ENCODE results near the gene MACROH2A2. TPM values are rescaled to one million over a fixed set of nuclear protein-coding genes. Genes with fewer than 3 reads are reported as not detected.

MACROH2A2 gene
- total RNA-seq, 1 experiment from 2014 or later, result 11.3 TPM

DNA sequence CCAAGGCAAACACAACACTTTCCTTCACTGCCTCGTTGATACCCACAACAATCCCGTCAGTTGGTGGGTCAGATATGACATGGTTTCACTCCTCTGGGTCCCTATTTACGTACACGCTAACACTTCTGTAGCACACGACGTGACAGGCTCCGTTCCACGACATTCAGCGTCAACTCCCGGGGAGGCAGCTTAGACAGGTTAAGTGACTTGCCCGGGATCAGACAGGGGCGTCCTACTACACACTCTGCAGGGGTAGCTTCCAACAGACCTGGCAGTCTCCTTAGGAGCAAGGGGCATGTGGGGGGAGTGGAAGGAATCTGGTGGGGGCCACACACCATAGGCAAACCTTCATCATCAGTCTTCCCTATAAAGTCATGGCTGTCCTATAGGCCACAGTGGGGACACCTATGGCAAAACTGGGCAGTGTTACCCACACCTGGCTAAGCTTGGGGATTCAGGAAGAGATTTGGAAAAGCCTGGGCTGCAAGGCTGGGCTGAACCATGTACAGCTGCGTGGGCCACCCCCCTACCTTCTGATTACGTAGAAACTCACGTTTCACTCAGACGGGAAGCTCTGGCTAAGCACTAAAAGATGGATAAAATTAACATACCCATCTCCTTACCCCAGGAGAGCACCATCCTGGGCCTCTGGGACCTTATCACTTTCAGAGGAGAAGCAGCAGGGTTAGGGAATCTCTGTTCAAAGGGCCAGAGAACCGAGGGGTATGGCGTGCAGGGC, 91.9 kb downstream of the MACROH2A2 start:
- Histone ChIP-seq H2AFZ (ENCODE audit: low read length) (no peak overlapping the region), H3K4ac (ENCODE audit: low read depth, low read length) (no peak overlapping the region), H3K9ac (ENCODE audit: extremely low read depth, insufficient read length, low read length) (no peak overlapping the region), H4K5ac (ENCODE audit: insufficient read length, low read depth, low read length) (no peak overlapping the region), H3K79me2 (ENCODE audit: insufficient read depth, low read length) (no peaks in the 10 kb centered on the region), H4K20me1 (ENCODE audit: control insufficient read depth, insufficient read depth, insufficient read length) (no peaks in the 10 kb centered on the region), H2BK120ac (ENCODE audit: low read depth, low read length, poor library complexity, severe bottlenecking) (no peak overlapping the region), H3K4me1 (ENCODE audit: insufficient read depth, low read length) (0 out of 2 replicates have a peak, but pooled peaks cover 3% of the 10 kb centered on the region), H2BK20ac (ENCODE audit: low read depth, low read length, poor library complexity, severe bottlenecking) (no peak overlapping the region), H3K9me3 (ENCODE audit: control insufficient read depth, low read depth, low read length) (no peaks in the 10 kb centered on the region), H2BK5ac (ENCODE audit: insufficient read length, low read length) (no peak overlapping the region), H3K27me3 (ENCODE audit: insufficient read depth, low read length) (no peaks in the 10 kb centered on the region), H3K56ac (ENCODE audit: insufficient read length, low read depth, low read length) (no peak overlapping the region), H3K23me2 (ENCODE audit: insufficient read length, low read depth, low read length, poor library complexity, severe bottlenecking) (peaks cover 14% of the 10 kb centered on the region), H4K8ac (replicated peaks; ENCODE audit: insufficient read length, low read depth, low read length) (no peak overlapping the region), H2AK5ac (ENCODE audit: insufficient read length, low read length) (no peak overlapping the region), H2BK12ac (ENCODE audit: insufficient read length, low read depth, low read length) (no peak overlapping the region), H3K79me1 (ENCODE audit: insufficient read depth, low read depth, low read length, poor library complexity, severe bottlenecking) (no peaks in the 10 kb centered on the region), H3K4me2 (ENCODE audit: insufficient read depth, insufficient read length, low read length) (peak overlapping the region; percentile 47), H3T11ph (ENCODE audit: low read length) (no peak overlapping the region), H3K14ac (ENCODE audit: insufficient read depth, low read length) (no peak overlapping the region), H4K91ac (ENCODE audit: insufficient read length, low read depth, low read length) (no peak overlapping the region), H3K27ac (ENCODE audit: insufficient read length, low read depth, low read length) (no peak overlapping the region), H2BK15ac (ENCODE audit: low read depth, low read length) (no peak overlapping the region), H3K18ac (ENCODE audit: insufficient read length, low read depth, low read length) (no peak overlapping the region), H3K23ac (ENCODE audit: insufficient read length, low read depth, low read length) (no peak overlapping the region)
- no peaks in the 10 kb centered on the region for H3K27me3 Mint-ChIP-seq (ENCODE audit: low read depth)
- TF ChIP-seq, protein P1, sequence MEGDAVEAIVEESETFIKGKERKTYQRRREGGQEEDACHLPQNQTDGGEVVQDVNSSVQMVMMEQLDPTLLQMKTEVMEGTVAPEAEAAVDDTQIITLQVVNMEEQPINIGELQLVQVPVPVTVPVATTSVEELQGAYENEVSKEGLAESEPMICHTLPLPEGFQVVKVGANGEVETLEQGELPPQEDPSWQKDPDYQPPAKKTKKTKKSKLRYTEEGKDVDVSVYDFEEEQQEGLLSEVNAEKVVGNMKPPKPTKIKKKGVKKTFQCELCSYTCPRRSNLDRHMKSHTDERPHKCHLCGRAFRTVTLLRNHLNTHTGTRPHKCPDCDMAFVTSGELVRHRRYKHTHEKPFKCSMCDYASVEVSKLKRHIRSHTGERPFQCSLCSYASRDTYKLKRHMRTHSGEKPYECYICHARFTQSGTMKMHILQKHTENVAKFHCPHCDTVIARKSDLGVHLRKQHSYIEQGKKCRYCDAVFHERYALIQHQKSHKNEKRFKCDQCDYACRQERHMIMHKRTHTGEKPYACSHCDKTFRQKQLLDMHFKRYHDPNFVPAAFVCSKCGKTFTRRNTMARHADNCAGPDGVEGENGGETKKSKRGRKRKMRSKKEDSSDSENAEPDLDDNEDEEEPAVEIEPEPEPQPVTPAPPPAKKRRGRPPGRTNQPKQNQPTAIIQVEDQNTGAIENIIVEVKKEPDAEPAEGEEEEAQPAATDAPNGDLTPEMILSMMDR (conservative IDR thresholded peaks at IDR 0.05), result no peak
- DNase-seq, result no peak
- no CpG with 5 or more reads among the region's 18 CpGs for WGBS (ENCODE audit: extremely low coverage, insufficient read length, low lambda C conversion rate)
- no peaks in the 10 kb centered on the region for H3K9me3 Mint-ChIP-seq
- peak overlapping the region; percentile 76 to 88 for H3K4me3 Mint-ChIP-seq
- peak overlapping the region in 1 of 3 experiments; percentile 36; a peak in 1 of 7 replicates for H3K27ac Mint-ChIP-seq
- peaks cover 11 to 14% of the 10 kb centered on the region in 2 experiments for H3K4me1 Mint-ChIP-seq
- H3K36me3 Mint-ChIP-seq (ENCODE audit: insufficient read depth in 1 of 3, low read depth in 3 of 3), result peaks cover 0 to 3% (median 2%) of the 10 kb centered on the region in 3 experiments; a peak in 6 of 7 replicates

Data from H9 (cell line).